HepG2 (cell line): Measurements from ENCODE around the gene RBPJ. TPM values are rescaled to one million over a fixed set of nuclear protein-coding genes. Genes with fewer than 3 reads are reported as not detected.

Experiments
- DR1 ChIP-seq: sonication (generic); formaldehyde crosslinking; IDR thresholded peaks from 2 replicates; pipeline ENCODE4 v1.8.0; 2021; ENCODE audit warnings: mild to moderate bottlenecking, missing genetic modification reagents, inconsistent platforms
- ELK4 ChIP-seq: sonication (generic); formaldehyde crosslinking; IDR thresholded peaks from 2 replicates; pipeline ENCODE4 v1.9.0; 2021; ENCODE audit warnings: missing genetic modification reagents, borderline replicate concordance
- FOXK2 ChIP-seq: fragments of 450-650 bp; IDR thresholded peaks from 2 replicates; pipeline ENCODE4 v1.6.1; 2016
- FOXM1 ChIP-seq: sonication (generic); formaldehyde crosslinking; IDR thresholded peaks from 2 replicates; pipeline ENCODE4 v1.5.0; 2020; ENCODE audit warnings: missing genetic modification reagents
- GRHL1 ChIP-seq: sonication (generic); formaldehyde crosslinking; conservative IDR thresholded peaks from 2 replicates; pipeline ENCODE4 v1.8.0; 2022; ENCODE audit warnings: missing genetic modification reagents
- MAZ ChIP-seq, 2 experiments: sonication (generic) in 1 of 2; formaldehyde crosslinking in 1 of 2; IDR thresholded peaks; 2 replicates each; pipeline versions ENCODE4 v1.5.0 to v1.6.1; 2012 to 2020; ENCODE audit warnings: low read depth in 2 of 2, mild to moderate bottlenecking in 2 of 2, borderline replicate concordance in 1 of 2, improper control_type of control experiment in 1 of 2, low read length in 1 of 2, missing genetic modification reagents in 1 of 2, moderate library complexity in 1 of 2
- MIER2 ChIP-seq: IDR thresholded peaks from 2 replicates; pipeline ENCODE4 v1.6.1; 2016; ENCODE audit warnings: missing biosample characterization, missing genetic modification reagents
- NR1H2 ChIP-seq: sonication (generic); formaldehyde crosslinking; IDR thresholded peaks from 2 replicates; pipeline ENCODE4 v1.8.1; 2022; ENCODE audit warnings: low read depth, missing genetic modification reagents, borderline replicate concordance
- PHF21A ChIP-seq: sonication (generic); formaldehyde crosslinking; IDR thresholded peaks from 2 replicates; pipeline ENCODE4 v1.5.0; 2020; ENCODE audit warnings: mild to moderate bottlenecking, missing genetic modification reagents
- RBM39 ChIP-seq: fragments of 200-400 bp; formaldehyde crosslinking; IDR thresholded peaks from one replicate; pipeline ENCODE4 v1.6.1; 2018; ENCODE audit warnings: antibody characterized with exemption, mild to moderate bottlenecking, low read depth, low read length; ENCODE audit not compliant: poor library complexity, severe bottlenecking
- RCOR2 ChIP-seq: IDR thresholded peaks from 2 replicates; pipeline ENCODE4 v1.6.1; 2016; ENCODE audit warnings: missing biosample characterization, missing genetic modification reagents
- SNAI1 ChIP-seq: sonication (generic); formaldehyde crosslinking; IDR thresholded peaks from 2 replicates; pipeline ENCODE4 v1.5.0; 2020; ENCODE audit warnings: mild to moderate bottlenecking, missing genetic modification reagents, borderline replicate concordance
- SNAPC4 ChIP-seq: sonication (generic); formaldehyde crosslinking; IDR thresholded peaks from 2 replicates; pipeline ENCODE4 v1.4.0; 2020; ENCODE audit warnings: mild to moderate bottlenecking, missing genetic modification reagents
- TOPORS ChIP-seq: sonication (generic); formaldehyde crosslinking; IDR thresholded peaks from 2 replicates; pipeline ENCODE4 v1.8.0; 2023; ENCODE audit warnings: mild to moderate bottlenecking, missing genetic modification reagents
- TRIM24 ChIP-seq: sonication (generic); formaldehyde crosslinking; IDR thresholded peaks from 2 replicates; pipeline ENCODE4 v1.8.0; 2022; ENCODE audit warnings: mild to moderate bottlenecking, missing genetic modification reagents
- ZNF275 ChIP-seq: sonication (generic); formaldehyde crosslinking; IDR thresholded peaks from 2 replicates; pipeline ENCODE4 v1.8.0; 2022; ENCODE audit warnings: missing genetic modification reagents, mild to moderate bottlenecking, inconsistent platforms, borderline replicate concordance
- ZNF282 ChIP-seq: fragments of 450-650 bp; IDR thresholded peaks from 2 replicates; pipeline ENCODE4 v1.6.1; 2018; ENCODE audit not compliant: partially characterized antibody
- ZNF512 ChIP-seq: sonication (generic); formaldehyde crosslinking; IDR thresholded peaks from 2 replicates; pipeline ENCODE4 v1.4.0; 2020; ENCODE audit warnings: mild to moderate bottlenecking, missing genetic modification reagents
- ZNF766 ChIP-seq: sonication (generic); formaldehyde crosslinking; IDR thresholded peaks from 2 replicates; pipeline ENCODE4 v1.5.0; 2020; ENCODE audit warnings: missing genetic modification reagents, borderline replicate concordance
- polyA plus RNA-seq, 8 experiments: library from polyadenylated mRNA; depleted of rRNA in 3 of 8; stranded (reverse) in 7 of 8; unstranded in 1 of 8; fragments of >200 nt; fragmentation: Illumina TruSeq in 4 of 8; extraction: Trizol in 4 of 8; gene quantifications; 2 replicates each; pipeline versions ENCODE4 v1.2.1 to v1.2.3, GENCODE V29; 2011 to 2016; ENCODE audit warnings: low read depth in 4 of 8, missing spikeins in 1 of 8, mixed read lengths in 1 of 8; ENCODE audit not compliant: insufficient read depth in 1 of 8
- total RNA-seq, 5 experiments: library from RNA; depleted of rRNA; stranded (reverse); fragments of >200 nt; fragmentation: Illumina TruSeq; extraction: Trizol; gene quantifications; 2 replicates each; pipeline ENCODE4 v1.2.3, GENCODE V29; 2016; ENCODE audit warnings: low read depth in 1 of 5

RBPJ gene
- total and polyA plus RNA-seq, 2 of the 13 experiments (the other 11 are each of a cell fraction or from before 2014, with no cell fraction given), result 25.9 to 33.2 TPM

- TF ChIP-seq SNAPC4 (CRISPR knock-in tag) (no peak), RBM39 (no peak), ZNF282 (no peak), FOXM1 (no peak), DR1 (CRISPR knock-in tag) (0 out of 2 replicates have a peak, but pooled peaks have one; percentile 39), GRHL1 (no peak), TRIM24 (CRISPR knock-in tag) (no peak), FOXK2 (peak; percentile 95), ZNF766 (CRISPR knock-in tag) (no peak), PHF21A (CRISPR knock-in tag) (peak; percentile 93), TOPORS (no peak), RCOR2 (CRISPR knock-in tag) (no peak), MIER2 (CRISPR knock-in tag) (no peak), ZNF512 (no peak), MAZ (IDR thresholded peaks at IDR 0.05; ENCODE audit: borderline replicate concordance, low read depth, low read length) (0 out of 2 replicates have a peak, but pooled peaks have one; percentile 40), MAZ (CRISPR knock-in tag; IDR thresholded peaks at IDR 0.05; ENCODE audit: low read depth) (peak; percentile 63; the same call in 1 of the 2 replicates), ELK4 (CRISPR knock-in tag) (no peak), ZNF275 (CRISPR knock-in tag) (no peak), NR1H2 (CRISPR knock-in tag) (no peak), SNAI1 (CRISPR knock-in tag) (no peak)
Observed at GRCh38 chr4:26319467-26319948, 1.3 kb upstream of the RBPJ start (continued).
